GM12891 (cell line): ENCODE measurements around the gene PRELID1.

Experiments
- DNase-seq: peaks from one replicate; pipeline ENCODE4 v3.0.0; 2011; ENCODE audit warnings: low spot score; ENCODE audit not compliant: insufficient read length
- FAIRE-seq: peaks from 2 replicates; lab custom pipeline; 2011; peaks lifted over from hg19 to GRCh38; lab: Jason Lieb, UNC
- PAX5 ChIP-seq: IDR thresholded peaks from 2 replicates; pipeline ENCODE4 v1.6.1; 2011; ENCODE audit warnings: low read length, moderate library complexity, mild to moderate bottlenecking; ENCODE audit not compliant: insufficient read depth, severe bottlenecking
- POLR2A ChIP-seq: IDR thresholded peaks from 2 replicates; pipeline ENCODE4 v1.6.1; 2011; ENCODE audit warnings: low read depth, low read length, control low read depth
- POLR2AphosphoS5 ChIP-seq: IDR thresholded peaks from 2 replicates; pipeline ENCODE4 v1.6.1; 2011; ENCODE audit warnings: low read depth, low read length, control low read depth
- POU2F2 ChIP-seq: IDR thresholded peaks from 2 replicates; pipeline ENCODE4 v1.6.1; 2011; ENCODE audit warnings: low read depth, mild to moderate bottlenecking, control low read depth, low read length, moderate library complexity
- SPI1 ChIP-seq: IDR thresholded peaks from 2 replicates; pipeline ENCODE4 v1.6.1; 2011; ENCODE audit warnings: low read depth, low read length, control low read depth
- TAF1 ChIP-seq: IDR thresholded peaks from 2 replicates; pipeline ENCODE4 v1.6.1; 2011; ENCODE audit warnings: low read depth, low read length, control low read depth

The PRELID1 gene

DNA sequence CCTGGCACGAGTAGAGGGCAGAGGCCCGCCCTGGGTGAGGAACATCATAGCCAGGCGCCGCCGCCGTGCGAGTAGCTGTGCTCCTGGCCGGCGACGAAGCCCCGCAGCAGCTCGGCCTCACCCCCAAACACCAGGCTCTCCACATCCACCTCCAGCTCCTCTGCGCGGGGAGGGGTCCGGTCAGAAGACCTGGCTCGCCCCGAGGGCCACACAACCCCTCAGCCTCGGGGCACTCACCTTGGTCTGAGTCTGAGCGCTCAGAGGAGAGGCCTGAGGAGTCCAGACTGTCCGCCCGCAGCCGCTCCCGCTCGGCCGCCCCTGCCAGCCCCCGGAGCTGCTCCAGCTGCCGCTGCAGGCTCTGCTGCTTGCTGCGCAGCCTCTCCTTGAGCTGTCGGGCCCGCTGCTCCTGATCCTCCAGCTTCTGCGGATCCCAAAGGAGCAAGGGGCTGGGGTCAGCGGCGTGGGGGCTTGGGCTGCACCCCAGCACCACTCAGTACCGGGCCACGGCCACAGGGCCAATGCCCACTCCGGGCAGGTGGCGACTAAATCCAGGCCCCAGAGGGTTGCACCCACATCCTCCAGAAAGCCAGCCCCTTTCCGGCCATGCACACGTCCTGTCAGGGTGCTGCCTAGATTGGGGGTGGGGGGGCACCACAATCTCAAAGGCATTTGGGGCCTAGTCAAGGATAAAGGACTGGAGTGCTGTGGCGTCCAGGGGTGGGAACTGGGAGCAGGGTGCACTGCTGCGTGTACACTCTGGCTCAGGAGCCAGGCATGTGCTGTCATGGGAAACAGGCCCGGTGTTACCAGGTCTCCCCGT is 4.2 kb downstream of the PRELID1 start:
- no peak for DNase-seq
- TF ChIP-seq POU2F2, result no peak
- TF ChIP-seq POLR2A, result peak; percentile 34; the same call in 1 of the 2 replicates

DNA sequence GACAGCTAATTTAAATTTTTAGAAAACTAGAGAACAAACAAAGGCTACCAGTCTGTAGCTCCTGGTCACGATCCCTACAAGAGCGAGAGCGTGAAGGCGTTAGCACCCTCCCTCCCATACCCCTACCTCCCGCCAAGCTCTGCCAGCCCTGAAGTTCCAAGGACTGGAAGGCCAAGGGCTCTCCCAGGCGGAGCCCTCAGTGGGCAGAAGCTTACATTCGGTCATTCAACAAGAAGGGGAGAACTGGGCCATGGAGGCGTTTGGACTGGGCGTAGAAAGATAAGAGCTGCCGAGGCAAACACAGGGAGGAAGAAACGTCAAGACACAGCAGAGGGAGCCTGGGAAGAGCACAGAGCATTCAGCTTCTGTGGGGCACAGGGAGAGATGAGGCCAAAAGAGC is 5.1 kb downstream of the PRELID1 start:
- TF ChIP-seq PAX5, result no peak
- TF ChIP-seq TAF1, result no peak
- TF ChIP-seq POLR2AphosphoS5, result no peak
- no peak for TF ChIP-seq SPI1
- no peak for TF ChIP-seq POLR2A
- TF ChIP-seq POU2F2, result no peak
- DNase-seq (no peak), FAIRE-seq (no peak)

More for the DNA sequence above, 4.2 kb downstream of the PRELID1 start:
- no peak for FAIRE-seq

DNA sequence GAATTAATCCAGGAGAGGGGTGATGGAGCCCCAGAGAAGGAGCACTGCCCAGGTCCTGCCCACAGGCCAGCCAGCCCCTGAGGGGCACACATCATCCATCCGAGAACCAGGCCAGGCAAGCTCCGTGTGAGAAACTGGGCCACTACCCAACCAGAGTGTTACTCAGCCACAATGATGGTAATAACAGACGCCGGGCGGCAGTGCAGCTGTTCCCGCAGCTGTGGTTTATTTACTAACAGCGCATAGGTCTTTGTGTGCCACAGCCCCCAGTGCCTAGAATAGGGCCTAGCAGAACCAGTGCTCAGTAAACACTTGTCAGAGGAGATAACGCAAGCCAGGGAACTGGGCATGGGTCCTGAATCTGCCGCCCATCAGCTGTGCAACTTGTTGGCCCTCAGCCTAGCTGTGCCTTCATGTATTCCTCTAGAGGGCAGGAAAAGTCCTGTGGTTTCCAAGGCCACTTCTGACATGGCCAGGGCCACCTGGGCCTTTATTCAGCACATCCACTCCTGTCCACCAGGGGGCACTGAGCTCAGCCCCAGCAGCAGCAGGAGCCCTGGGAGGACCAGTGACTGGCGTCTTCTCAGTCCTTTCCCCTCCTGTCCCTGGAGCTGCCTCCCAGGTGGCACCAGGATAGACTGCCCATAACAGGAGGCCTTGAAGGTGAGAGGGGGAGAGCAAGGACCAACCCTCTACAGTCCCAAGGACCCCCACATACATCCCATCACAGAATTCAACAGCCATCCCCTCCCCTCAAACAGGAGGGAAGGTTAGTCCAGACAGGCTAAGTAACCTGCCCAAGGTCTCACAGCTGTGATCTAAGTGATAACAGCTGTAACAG is 6.0 kb downstream of the PRELID1 start:
- TF ChIP-seq POLR2A (no peak), POU2F2 (no peak), TAF1 (no peak)
- FAIRE-seq, result peak; percentile 88
- no peak for DNase-seq

DNA sequence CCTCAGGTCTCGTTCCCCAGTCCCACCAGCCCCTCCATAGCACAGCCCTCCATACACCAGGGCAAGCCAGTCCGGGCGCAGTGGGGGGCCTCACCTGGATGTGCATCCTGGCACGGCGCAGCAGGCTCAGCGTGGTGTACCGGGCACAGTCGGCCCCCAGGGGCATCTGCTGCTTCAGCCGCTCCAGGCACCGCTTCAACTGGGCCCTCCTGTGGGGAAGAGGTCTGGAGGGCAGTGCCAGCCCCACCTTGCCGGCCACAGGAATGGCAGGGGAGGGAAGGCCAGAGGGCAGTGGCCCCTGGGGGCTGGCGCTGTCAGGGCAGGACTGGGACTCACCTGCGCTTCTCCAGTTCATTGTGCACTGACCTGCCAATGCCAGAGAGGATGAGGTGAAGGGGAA is 6.7 kb downstream of the PRELID1 start:
- no peak for DNase-seq
- TF ChIP-seq PAX5 (no peak), POLR2A (no peak), SPI1 (no peak), POU2F2 (no peak), TAF1 (no peak), POLR2AphosphoS5 (no peak)
- no peak for FAIRE-seq

DNA sequence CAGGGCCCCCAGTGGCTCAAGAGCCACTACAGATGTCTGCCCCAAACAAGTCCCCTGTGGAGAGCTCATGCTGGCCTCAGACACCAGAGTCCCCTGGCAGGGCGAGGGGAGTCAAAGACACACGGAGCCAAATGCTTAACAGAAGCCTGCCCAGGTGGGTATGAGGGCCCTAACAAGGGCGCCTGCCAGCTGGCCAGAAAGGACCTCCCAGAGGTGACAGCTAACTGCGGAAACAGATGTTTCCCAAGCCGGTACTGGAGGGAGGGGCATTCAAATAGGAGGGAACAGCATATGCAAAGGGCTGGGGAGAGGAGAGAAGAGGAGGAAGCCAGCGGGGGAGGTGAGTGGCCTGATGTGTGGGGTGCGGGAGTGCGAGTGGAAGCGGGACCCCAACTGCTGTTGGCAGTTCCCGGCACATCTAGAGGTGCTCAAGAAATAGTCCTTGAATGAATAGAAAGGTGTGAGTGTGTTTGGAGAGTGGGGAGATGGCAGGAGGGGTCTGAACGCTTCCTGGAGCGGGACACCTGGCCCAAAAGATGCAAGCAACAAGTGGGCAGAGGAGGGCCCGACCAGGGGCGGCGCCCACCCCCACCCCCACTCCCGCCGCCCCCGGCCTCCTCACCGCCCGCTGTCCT is 7.3 kb downstream of the PRELID1 start:
- DNase-seq (no peak), FAIRE-seq (peak; percentile 82)
- peak; percentile 93; the same call in 1 of the 2 replicates for TF ChIP-seq POU2F2
- no peak for TF ChIP-seq POLR2AphosphoS5
- TF ChIP-seq SPI1, result no peak
- no peak for TF ChIP-seq PAX5
- TF ChIP-seq POLR2A, result no peak
- no peak for TF ChIP-seq TAF1

DNA sequence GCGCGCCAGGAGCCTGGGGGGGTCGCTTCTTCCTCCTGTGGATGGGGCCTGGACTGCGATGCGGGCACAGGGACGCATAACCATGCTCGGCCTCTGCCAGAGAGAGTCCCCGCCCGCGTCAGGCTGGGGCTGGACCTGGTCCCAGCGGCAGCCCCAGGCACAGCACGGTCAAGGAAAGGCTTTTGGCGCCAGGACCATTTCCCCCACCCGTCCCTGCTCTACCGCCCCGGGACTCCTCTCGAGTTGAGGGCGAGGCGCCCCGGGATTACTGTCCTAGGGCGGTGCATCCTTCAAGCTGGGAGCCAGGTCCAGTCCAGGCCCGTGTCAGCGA is 7.8 kb downstream of the PRELID1 start:
- DNase-seq (no peak), FAIRE-seq (peak; percentile 26)
- no peak for TF ChIP-seq POU2F2
- TF ChIP-seq PAX5, result no peak
- no peak for TF ChIP-seq SPI1
- no peak for TF ChIP-seq POLR2A
- no peak for TF ChIP-seq POLR2AphosphoS5
- no peak for TF ChIP-seq TAF1

DNA sequence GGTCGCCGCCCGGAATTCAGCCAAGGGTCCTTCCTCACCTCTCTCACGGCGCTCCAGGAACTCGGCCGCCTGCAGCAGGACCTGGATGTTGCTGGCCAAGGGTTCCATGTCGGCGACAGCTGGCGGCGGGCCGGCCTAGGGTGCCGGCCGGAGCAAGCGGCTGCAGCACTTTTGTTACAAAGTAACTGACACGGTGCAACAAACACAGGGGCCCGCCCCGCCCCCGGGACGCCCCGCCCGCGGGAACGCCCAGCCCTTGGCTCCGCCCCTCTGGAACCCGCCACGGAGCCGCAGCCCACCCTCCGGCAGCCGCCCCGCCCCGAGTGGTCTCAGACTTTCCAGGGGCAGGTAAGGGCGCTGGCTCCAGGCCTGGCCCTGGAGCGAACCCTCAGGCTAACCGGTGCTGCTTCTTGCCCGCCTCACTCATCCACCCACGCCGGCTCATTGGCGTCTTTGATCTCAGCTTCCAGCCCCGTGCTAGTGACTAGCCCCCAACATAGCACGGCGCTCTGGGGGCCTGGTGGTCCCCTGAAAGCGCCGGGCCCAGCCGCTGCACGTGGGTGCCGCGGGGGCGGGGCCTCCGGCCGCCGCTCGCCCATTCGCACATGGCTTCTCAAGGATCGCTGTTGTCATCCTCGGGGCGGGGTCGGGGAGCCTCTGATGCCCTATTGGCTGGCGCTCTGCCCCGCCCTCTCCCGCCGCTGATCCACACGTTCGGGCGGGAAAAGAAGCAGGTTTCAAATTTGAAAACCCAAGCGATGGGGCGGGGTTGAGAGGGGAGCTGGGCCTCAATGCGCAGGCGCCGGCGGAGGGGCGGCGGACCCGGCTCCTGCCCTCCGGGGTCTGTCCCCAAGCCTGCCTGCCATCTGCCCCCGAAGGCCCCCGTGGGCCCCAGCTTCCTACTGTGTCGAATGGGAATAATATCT is 8.4 kb downstream of the PRELID1 start, which contains the start of gene MXD3:
Gene MXD3 (minus strand): TSS at position 176 of the 926 bp plus-strand sequence. CDS start 68 bp downstream, at position 108.
- FAIRE-seq (no peak), DNase-seq (peak; percentile 93)
- TF ChIP-seq POLR2AphosphoS5 (no peak; the same call in 1 of the 2 replicates), POLR2A (0 out of 2 replicates have a peak, but pooled peaks have one; percentile 11)

DNA sequence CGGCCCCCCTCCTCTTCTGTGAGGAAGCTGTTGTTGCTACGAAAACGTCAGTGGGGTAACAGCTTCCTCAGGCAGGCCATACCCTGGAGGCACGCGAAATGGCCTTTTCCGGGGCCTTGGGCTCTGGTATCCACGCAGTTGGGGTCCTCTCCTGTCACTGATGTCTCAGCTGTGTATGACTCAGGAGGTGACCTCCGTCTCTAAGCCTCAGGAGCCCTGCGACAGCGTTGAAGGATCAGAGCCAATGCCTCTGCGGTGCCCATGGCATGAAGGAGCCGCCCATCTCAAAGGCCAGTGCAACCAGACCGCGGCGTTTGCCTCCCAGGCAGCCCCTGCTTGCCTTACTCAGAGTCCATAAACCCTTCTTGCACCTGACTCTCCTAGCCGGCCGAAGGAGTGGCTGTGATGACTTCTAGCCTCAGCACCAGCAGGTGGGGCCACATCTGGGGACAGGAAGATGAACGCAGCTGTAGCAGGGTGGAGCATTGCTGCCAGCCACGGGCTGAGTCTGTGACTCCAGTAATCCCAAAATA is 9.1 kb downstream of the PRELID1 start:
- peak; percentile 95 for FAIRE-seq
- TF ChIP-seq POLR2A, result no peak
- TF ChIP-seq SPI1, result no peak
- no peak for TF ChIP-seq POLR2AphosphoS5
- TF ChIP-seq PAX5, result no peak
- no peak for TF ChIP-seq TAF1
- TF ChIP-seq POU2F2, result no peak
- no peak for DNase-seq
